ENCODE data around the gene TIMM10. TPM values are rescaled to one million over a fixed set of nuclear protein-coding genes. Genes with fewer than 3 reads are reported as not detected.

TIMM10 gene
- total and polyA plus RNA-seq, 4 donors = 19.8 to 77.4 (median 30.3) TPM

GRCh38 chr11:57496109-57496820 lies 34.3 kb downstream of the TIMM10 start:
- TF ChIP-seq FOXA1 (IDR thresholded peaks at IDR 0.05) (no peak), CTCF (IDR thresholded peaks at IDR 0.05; ENCODE audit: low read depth, low read length, missing input control) (no peak), ATF3 (IDR thresholded peaks at IDR 0.05) (no peak), HNF4A (conservative IDR thresholded peaks at IDR 0.05) (peak; percentile 27 to 66), EGR1 (IDR thresholded peaks at IDR 0.05; ENCODE audit: low read depth in 2 of 2) (no peak), SP1 (IDR thresholded peaks at IDR 0.05) (peak; percentile 36), MAX (IDR thresholded peaks at IDR 0.05) (peak; percentile 76), FOXA2 (IDR thresholded peaks at IDR 0.05) (peak; percentile 29), RAD21 (IDR thresholded peaks at IDR 0.05) (peak in 1 of 2 donors; percentile 21), ZBTB33 (IDR thresholded peaks at IDR 0.05) (no peak), TAF1 (conservative IDR thresholded peaks at IDR 0.05) (no peak), RXRA (IDR thresholded peaks at IDR 0.05) (peak; percentile 32 to 76), HNF4G (IDR thresholded peaks at IDR 0.05) (no peak), JUND (IDR thresholded peaks at IDR 0.05) (no peak), YY1 (IDR thresholded peaks at IDR 0.05) (peak; percentile 20), GABPA (IDR thresholded peaks at IDR 0.05 in 1 of 2, conservative IDR thresholded peaks at IDR 0.05 in 1 of 2) (no peak), NR2F2 (IDR thresholded peaks at IDR 0.05) (no peak), REST (IDR thresholded peaks at IDR 0.05) (no peak)
- Histone ChIP-seq H3K36me3 (ENCODE audit: control insufficient read depth in 4 of 4, insufficient read depth in 3 of 4, low read depth in 1 of 4, low read length in 3 of 4) (peaks cover 6 to 15% (median 10%) of the 10 kb centered on the region in 4 donors), H3K27me3 (ENCODE audit: control insufficient read depth in 4 of 4, insufficient read depth in 4 of 4, low read length in 3 of 4) (no peaks in the 10 kb centered on the region), H3K27ac (ENCODE audit: low read depth in 1 of 2, low read length in 2 of 2) (peak overlapping the region; percentile 58 to 74), H3K9ac (ENCODE audit: low read depth in 1 of 2, low read length in 2 of 2) (peak overlapping the region in 1 of 2 donors; percentile 41), H3K4me1 (ENCODE audit: control insufficient read depth in 4 of 4, insufficient read depth in 4 of 4, low read length in 3 of 4) (peaks cover 31 to 76% (median 68%) of the 10 kb centered on the region in 4 donors), H3K9me3 (ENCODE audit: control insufficient read depth in 4 of 4, low read length in 3 of 4) (no peaks in the 10 kb centered on the region), H3K4me3 (ENCODE audit: low read depth in 1 of 3, low read length in 3 of 3) (no peak overlapping the region)
- WGBS = 54% methylated on average over 9 of the region's 9 CpGs
- DNase-seq (ENCODE audit: low spot score) = no peak
